NCI-H1092 treated with DMSO at 0.1 percent for 48 hours (cell line): ENCODE measurements around the gene ILKAP.

Source experiments
- DNase-seq: peaks from one replicate; lab custom pipeline; 2025; lab: John Stamatoyannopoulos, UW

Gene ILKAP

DNA sequence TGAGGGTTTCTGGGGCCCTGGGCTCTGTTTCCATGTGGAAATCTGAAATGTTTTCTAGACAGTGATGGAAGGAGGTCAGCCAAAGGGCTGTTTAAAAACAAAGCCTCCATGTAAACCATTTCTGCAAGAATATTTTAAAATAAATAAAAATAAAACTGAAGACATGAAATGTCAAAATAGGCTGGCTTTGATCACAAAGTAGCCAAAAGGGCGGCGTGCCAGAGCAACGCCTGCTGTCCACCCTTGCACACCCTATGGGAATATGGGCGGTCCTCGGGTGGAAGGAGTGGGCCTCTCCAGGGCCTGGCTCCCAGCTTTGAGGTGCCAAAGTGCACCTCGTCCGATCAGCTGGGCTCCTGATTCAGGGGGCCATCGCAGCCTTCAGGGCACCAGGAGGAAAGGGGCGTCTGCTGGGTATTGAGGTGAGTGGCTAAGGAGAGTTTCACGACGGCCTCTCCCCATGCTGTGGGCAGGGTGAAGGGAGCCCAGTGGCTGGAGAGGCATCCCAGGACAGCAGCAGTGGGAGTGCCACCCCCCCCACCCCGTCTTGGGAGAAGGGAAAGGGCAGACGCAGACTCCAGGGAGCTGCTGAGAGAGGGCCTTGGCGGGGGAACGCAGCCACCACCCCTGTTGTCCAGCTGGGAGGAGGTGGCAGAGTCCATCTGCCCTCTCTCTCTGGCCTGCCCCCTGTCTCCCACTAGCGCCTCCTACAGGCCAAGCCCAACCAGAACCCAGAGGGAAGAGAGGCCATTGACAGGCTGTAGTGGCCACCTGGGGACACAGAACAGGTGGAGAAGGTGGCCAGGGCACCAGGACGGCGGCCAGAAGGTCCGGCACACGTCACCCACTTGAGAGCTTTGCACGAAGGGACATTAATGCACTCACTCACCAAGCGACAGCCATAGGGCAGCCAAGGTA lies 50.5 kb downstream of the ILKAP start:
- no peak for DNase-seq

DNA sequence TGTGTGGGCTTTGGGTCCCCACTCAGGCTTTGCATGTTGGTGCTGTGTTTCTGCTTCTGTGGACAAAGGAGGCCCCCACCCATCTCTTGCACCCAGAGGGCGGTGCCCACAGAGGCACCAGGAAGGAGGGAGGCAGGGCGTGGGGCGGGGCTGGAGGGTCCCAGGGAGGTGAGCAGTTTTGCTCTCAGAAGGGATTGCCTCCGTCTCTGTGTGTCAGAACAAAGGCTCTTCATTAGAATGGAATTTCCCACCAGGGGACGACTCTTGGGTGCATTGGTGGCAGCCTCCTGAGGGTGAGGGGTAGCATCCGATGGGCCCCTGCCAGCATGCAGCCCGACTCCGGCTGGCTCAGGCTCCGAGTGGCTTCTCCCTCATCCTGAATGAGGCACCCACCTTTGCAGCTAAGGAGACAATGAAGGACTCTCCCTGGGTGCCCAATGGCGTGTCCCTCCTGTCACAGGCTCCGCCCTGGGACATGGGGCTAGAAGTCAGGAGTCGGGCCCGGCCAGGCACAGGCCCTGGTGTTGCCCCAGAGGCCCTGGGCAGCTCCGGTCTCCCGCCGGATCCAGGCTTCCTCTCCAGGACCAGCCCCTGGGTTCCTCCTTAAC lies 51.8 kb downstream of the ILKAP start:
- DNase-seq = no peak

DNA sequence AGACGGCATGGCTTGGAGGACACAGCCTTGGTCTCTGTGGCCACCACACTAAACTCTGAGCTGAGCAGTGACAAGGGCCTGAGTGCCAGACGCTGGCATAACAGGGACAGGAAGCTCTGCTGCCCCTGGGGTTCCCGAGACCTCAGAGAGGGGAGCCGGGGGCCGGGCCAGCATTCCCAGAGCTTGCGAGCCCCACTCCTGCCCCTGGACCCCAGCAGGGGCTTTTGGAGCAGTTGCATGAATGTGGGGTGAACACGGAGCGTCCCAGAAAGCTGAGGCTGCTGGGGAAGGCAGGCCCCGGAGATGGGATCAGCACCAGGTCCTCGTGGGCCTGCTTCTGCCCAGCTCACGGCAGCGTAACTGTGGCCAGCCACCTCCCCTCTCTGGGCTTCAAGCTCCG lies 52.3 kb downstream of the ILKAP start:
- DNase-seq = no peak

DNA sequence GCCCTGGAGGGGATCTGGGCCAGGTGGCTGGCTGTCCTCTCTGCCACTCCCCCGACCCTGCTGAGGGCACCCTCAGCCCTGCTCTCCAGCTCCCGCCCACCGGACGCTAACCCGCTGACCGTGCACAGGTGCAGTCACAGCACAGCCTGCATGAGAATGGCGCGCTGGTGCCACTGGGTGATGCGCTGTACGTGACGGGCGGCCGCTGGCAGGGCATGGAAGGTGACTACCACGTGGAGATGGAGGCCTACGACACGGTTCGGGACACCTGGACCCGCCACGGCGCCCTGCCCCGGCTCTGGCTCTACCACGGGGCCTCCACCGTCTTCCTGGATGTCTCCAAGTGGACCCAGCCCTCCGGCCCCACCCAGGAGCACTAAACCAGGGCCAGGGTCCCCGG lies 52.8 kb downstream of the ILKAP start:
- no peak for DNase-seq

DNA sequence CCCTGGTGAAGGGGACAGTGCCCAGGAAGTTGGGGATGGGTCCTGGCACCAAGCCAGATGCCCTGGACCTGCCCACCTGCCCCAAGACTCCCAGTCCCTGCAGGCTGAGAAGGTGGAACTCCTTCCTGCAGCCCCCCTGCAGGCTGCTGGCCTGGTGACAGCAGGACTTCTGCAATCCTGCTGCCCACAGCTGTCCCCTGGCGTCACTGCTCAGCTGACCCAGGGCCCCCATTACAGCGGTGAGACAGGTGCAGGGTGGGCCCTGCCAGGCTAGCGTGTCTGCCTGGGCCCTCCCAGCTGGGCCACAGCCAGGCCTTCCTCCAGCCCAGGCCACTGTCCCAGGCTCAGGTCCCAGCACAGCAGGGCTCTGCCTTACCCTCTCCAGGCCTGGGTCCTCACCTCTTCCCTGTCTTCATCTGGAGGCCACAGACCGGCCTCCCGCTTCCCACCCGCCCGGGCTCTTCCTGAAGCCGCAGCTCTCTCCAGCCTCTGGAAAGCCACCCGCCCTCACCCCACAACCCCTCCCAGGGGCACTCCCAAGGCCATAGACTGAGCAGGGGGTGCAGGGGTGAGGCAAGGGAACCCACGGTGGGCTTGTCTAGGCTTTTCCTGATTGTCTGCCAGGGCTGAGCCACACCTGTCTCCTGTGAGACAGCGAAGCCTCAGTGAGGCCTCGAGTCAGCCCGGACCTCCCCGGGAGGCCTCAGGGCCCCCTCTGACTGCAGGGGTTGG lies 53.5 kb downstream of the ILKAP start:
- no peak for DNase-seq

DNA sequence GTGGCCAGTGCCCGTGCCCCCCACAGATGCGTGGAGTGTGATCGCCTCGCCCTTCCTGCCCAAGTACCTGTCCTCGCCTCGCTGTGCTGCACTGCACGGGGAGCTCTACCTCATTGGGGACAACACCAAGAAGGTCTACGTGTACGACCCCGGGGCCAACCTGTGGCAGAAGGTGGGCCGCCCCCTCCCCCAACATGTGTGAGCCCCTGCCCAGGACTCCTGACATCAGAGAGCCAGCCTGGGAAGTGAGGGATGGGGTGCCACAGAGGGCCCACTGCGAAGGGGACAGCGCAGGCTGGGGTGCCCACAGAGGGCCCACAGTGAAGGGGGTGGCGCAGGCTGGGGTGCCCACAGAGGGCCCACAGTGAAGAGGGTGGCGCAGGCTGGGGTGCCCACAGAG lies 54.5 kb downstream of the ILKAP start:
- DNase-seq = no peak

DNA sequence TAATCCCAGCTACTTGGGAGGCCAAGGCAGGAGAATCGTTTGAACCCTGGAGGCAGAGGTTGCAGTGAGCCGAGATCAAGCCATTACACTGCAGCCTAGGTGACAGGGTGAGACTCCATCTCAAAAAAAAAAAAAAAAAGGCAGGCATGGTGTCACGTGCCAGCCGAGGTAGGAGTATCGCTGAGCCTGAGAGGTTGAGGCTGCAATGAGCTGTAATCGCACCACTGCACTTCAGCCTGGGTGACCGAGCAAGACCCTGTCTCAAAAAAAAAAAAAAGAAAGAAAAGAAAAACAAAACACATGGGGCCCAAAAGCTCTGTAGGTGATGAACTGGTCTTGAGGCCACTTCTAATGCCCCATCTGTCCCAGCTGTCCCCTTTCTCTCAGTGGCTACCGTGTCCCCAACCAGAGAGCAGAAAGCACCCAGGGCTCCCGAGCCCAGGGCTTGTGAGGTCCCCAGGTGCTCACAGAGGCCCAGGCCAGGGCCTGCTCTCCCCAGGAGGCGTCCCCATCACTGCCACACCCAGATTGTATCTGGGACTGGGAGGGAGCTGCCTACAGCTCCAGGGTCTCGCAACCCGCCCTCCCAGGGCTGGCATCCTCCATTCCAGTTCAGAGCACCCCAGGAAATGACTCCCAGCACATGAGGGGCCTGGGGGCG lies 56.5 kb downstream of the ILKAP start:
- DNase-seq = no peak

DNA sequence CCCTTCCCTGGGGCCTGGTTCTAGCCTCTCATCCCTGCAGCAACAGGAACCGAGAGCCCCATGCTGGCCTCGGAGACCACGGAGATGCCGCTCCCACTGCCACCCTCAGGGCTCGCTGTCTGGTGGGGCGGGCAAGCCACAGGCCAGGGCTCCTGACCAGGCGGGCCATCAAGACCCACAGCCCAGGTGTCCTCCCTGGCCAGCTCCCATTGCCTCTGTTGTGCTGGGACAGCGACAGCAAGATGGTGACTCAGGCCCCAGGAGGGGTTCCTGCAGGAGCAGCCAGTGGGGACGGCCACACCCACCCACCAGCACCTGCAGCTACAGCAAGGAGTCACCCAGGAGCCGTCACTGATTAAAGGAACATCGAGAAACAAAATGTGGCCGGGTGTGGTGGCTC lies 57.6 kb downstream of the ILKAP start:
- DNase-seq = no peak

DNA sequence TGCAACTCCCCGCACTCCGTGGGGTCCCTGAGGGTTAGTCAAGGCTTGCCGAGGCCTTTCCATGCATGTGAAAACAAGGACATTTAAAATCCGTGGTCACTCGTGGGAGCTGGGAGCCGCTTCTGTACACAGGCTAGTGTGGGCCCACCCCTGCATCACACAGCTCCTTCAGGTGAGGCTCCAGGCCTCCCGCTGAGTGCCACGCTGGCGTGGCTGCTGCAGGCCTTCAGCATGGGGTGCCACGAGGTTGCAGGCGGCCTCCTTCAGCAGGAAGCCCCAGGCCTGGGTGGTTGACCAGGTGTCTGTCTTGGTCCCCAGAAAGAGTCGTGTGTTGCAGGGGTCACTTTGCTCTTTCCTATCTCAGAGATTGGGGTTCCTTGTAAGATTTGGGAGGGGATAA lies 58.4 kb downstream of the ILKAP start:
- no peak for DNase-seq

DNA sequence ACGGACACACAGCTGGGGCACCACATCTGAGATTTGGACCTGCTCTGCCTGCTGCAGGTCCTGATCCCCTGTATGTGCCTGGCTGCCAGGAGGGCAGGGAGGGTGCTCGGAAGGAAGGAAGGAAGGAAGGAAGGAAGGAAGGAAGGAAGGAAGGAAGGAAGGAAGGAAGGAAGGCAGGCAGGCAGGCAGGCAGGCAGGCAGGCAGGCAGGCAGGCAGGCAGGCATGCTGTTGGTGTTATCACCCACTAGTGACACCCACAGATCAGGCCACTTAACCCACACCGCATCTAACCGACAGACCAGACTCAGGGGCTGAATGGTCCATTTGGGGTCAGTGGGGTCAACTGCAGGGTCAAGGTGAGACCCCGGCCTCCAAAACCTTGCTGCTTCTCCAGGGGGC lies 59.2 kb downstream of the ILKAP start:
- no peak for DNase-seq

DNA sequence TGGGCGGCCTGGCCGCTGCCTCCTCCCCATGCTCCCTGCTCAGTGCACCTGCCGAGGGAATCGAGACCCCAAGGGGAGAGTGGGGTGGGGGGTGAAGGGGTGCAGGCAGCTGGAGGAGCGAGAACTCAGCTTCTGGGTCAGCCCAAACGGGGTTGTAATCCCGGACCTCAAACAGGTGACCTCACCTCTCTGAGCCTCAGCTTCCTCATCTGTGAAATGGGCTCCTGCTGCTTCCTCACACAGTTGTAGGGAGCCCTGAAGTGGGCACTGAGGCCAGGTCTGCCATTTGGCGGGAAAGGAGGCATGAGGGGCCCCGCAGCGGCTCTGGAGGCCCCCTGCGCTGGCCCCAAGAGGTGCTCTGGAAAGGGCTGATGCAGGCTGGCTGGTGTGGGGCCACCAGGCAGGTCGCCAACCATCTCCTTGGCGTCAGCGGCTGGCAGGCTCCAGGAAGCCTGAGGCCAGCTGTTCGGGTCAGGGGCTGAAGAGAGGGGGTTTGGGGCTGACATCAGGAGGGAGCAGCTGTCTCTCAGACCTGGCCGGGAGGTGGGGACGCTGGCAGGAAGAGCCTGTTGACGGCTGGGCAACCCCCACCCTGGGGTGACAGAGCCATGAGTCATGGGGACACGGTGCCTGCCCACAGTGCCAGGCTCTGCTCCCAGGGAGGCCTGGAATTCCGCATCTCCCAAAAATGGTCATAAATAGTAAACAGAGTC lies 60.1 kb downstream of the ILKAP start:
- DNase-seq = peak; percentile 2

DNA sequence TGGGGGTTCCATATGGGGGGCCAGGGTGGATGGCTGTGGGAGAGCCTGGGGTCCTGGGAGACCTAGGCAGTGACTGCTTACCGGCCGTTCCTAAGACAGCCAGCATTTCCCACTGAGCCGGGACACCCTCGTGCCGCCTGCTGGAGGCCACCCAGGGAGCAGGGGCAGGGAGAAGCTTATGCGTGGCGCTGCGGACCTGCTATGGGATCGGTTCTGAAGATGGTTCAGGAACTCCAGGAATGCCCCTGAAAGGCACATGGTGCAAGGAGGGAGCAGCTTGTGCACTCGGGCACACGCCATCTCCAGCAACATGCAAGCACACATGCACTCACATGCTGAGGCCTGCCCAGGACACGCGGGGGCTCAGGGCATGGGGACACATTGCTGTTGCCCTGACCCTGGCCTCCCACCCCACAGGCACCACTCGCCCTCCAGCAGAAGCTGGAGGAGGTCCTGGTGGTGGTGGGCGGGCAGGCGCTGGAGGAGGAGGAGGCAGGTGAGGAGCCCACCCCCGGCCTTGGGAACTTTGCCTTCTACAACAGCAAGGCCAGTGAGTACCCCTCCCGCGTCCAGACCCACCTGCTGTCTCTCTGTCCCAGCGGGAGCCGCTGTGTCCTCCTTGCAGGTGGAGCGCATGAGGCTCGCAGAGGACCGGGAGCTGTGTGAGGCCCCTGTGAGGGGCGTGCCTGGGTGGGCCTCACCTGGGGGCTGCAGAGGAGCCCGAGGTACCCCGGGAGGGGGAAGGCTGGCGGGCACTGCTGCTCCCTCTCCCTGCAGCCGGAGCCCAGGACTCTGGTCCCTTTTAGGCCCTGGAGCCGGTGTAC lies 60.9 kb downstream of the ILKAP start:
- no peak for DNase-seq

DNA sequence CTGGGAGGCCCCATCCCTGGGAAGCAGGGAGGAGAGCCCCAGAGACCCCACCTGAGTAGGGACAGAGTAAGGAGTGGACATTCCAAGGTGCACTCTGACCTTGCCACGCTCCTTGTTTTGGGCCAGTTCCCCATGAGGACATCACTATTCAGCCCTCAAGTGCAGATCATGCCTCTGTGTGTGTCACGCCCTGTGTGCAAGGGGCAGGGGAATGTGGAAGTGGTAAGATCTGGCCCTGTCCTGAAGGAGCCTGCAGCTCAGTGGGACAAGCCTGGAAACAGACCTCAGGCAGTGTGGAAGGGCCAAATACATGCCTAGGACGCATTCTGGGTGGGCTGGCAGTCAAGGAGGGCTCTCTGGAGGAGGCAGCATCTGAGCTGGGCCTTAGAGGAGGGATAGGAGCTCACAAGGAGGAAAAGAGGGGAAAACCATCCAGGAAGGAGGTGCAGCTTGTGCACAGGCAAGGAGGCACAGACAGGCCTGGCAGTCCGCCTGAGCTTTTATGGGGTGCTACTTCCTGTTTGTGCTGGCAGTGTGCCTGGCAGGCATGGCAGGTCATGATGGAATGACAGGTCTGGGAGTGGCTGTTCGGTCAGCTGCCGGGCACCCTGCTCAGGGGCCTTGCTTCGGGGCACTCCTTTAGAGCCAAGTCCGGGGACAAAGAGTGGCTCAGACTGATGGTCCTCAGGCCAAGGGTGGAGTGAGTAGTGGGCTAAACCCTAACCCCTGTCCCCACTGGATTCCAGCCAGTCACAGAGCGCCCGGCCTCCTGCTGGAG lies 61.8 kb downstream of the ILKAP start:
- DNase-seq = peak; percentile 25

DNA sequence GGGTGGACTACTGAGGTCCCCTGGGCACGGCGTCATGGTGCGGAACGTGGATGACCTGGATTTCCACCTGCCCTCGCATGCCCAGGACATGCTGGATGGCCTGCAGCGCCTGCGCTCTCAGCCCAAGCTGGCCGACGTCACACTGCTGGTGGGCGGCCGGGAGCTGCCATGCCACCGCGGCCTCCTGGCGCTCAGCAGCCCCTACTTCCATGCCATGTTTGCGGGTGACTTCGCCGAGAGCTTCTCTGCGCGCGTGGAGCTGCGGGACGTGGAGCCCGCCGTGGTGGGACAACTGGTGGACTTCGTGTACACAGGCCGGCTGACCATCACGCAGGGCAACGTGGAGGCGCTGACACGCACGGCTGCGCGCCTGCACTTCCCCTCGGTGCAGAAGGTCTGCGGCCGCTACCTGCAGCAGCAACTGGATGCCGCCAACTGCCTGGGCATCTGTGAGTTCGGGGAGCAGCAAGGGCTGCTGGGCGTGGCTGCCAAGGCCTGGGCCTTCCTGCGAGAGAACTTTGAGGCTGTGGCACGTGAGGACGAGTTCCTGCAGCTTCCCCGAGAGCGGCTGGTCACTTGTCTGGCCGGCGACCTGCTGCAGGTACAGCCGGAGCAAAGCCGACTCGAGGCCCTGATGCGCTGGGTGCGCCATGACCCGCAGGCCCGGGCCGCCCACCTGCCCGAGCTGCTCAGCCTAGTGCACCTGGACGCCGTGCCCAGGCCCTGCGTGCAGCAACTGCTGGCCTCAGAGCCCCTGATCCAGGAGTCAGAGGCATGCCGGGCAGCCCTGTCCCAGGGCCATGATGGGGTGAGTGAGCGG lies 62.6 kb downstream of the ILKAP start:
- no peak for DNase-seq

DNA sequence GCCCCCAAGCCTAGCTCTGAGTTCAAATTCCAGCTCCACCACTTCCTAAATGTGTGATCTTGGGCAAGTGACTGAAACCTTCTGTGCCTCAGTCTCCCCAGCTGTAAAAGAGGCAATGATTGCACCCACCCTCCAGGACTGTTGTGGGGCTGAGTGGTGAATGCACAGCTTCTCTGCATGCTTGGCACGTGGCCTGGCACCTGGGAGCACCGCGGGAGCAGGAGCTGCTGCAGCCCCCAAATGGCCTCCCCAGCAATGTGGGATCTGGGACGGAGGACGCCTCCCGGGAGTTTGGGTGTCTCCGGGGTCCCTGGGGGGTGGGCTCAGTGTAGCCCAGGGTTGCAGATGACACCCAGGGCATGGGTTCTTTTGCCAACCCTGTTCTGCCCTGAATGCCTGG lies 63.5 kb downstream of the ILKAP start:
- DNase-seq = no peak

DNA sequence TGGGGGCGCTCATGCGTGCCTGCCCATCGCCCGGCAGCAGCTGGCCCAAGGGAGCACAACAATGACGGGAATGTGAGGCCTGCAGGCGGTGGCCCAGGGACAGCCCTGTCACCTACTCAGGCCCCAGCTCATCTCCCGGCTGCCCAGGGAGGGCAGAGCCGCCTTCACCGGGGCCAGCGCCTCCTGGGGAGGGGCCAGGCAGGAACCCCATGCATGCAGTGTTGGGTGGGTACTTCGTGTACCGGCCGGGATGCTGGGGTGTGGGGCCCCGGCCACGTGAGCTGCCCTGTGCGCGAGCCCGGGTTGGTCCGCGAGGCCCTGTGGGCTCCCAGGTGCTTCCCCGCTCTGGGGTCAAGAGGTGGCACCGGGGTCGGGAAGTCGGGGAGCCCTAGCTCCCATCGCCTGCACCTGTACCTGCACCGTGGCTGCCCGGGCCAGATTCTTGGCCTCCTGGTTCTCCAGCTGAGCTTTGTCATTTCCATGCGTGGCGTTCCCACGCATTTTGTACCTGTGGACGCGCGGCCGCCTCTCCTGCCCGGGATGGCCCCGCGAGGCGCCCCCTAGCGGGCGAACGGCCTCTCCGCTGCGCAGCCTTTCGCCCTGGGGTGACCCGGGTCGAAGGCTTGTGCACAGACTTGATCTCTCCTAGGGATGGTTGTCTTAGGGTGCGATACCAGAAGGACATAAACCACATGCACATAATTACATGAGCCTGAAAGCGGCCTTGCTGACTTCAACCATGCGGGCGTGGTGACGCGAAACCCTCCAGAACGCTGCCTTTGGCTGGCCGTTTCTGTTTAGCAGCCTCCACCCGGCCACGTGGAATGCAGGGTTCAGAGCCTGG lies 64.1 kb downstream of the ILKAP start:
- no peak for DNase-seq

DNA sequence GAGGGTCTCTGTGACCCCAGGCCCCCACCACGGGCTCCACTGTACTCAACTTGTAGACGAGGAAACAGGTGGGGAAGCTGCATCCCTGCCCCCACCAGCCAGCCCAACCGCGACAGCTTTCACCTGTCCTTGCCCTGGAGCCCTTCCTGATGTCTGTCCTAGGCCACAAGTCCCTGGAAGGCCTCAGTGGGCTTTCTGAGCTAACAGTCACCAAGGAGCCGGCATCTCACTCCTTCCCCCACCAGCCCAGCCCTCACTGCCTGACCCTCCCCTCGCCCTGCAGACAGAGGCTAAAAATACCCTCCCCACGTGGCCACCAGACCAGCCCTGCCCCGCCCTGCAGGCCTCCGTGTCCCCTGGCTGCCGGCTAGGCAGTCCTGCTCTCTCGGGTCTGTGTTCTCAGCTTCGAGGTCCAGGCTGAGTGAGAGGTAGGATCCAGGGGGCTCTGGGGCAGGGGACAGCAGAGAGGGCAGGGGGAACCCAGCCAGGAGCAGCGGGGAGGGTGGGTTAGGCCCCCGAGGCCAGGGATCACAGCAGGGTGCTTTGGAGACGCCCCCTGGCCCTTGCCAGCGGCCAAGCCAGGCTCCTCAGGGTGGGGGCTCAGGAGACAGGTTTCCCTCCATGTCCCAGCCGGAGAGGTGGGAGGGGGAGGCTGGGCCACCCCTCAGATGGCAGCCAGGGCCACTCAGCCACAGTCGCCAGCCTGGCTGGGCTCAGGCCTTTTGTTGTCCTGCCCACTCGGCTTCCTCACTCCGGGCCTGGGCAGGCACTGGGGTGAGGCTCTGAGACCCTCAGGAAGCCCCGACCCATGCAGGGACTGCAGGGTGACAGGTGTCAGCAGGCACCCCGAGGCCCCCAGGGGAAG lies 64.9 kb downstream of the ILKAP start, which contains the start of gene KLHL30:
Gene KLHL30, plus strand, starts transcription at position 338 of the 865 bp plus-strand sequence. CDS start 2,087 bp downstream, outside the sequence.
- DNase-seq = no peak
